Stimulated activated effector memory CD8-positive, alpha-beta T cell treated with anti-CD3 and anti-CD28 coated beads, Interleukin-12 subunit alpha, Interleukin-12 subunit beta, amount 100 ng/mL, for 72 hours (primary cell): ENCODE data around the gene MAGI2.

Experiments
- ATAC-seq: fragments of 150-1000 bp; cut with Tn5 transposase; 2 replicates; pipeline ENCODE4 v1.10.0; 2021
- DNase-seq, 2 donors: peaks; one replicate each; pipeline ENCODE4 v3.0.0; 2021 to 2022; ENCODE audit warnings: low spot score in 2 of 2
- H3K27ac Mint-ChIP-seq: one replicate; pipeline ENCODE4 v1.8.0; 2022; ENCODE audit warnings: mild to moderate bottlenecking, mixed read lengths
- H3K36me3 Mint-ChIP-seq: one replicate; pipeline ENCODE4 v1.8.0; 2022; ENCODE audit warnings: mild to moderate bottlenecking, mixed read lengths
- H3K4me1 Mint-ChIP-seq: one replicate; pipeline ENCODE4 v1.8.0; 2022; ENCODE audit warnings: mixed read lengths
- H3K4me3 Mint-ChIP-seq: one replicate; pipeline ENCODE4 v1.8.0; 2022; ENCODE audit warnings: mild to moderate bottlenecking, mixed read lengths
- H3K9me3 Mint-ChIP-seq: one replicate; pipeline ENCODE4 v1.8.0; 2022; ENCODE audit warnings: mixed read lengths

Gene MAGI2

DNA sequence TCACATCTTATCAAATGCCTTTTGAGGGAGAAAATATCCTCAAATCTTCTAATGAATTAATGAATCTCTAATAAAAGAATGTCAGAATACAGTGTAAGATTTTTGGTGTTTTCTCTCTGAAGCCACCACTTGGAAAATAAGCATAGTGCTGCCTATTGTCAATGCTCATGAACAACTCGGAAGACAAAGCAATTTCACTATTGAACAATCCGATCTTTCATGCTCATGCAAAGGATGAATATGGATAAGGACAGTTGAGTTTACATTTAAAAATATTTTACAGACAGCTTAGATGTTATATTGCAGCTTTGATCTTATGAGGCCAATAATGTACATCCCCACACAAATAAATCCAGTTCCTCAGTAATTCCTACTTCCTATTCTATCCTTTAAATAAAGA lies 40.6 kb downstream of the MAGI2 start:
- Mint-ChIP-seq H3K36me3 (no peaks in the 10 kb centered on the region), H3K27ac (no peak overlapping the region), H3K4me3 (no peak overlapping the region), H3K4me1 (no peaks in the 10 kb centered on the region), H3K9me3 (peaks cover 18% of the 10 kb centered on the region)
- ATAC-seq (no peak), DNase-seq (no peak)

DNA sequence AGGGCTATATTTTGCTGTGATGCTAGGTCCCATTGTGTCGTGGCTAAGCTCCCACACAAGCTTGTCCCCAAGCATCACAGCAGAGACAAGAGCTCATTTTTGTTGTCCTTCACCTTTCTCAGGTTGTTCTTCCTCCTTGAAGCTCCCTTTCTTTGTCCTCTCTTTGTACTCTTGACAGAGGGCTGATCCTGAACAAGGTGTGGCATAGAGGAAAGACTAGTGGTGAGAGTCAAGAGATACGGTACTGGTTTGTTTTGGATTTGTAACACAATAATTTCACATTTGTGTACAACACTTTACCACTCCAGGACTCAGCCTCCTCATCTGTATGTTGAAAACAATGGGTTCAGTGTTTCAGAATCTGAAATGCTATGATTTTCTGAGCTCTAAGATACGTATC lies 41.0 kb downstream of the MAGI2 start:
- H3K4me3 Mint-ChIP-seq, result no peak overlapping the region
- ATAC-seq, result no peak
- H3K36me3 Mint-ChIP-seq, result no peaks in the 10 kb centered on the region
- H3K4me1 Mint-ChIP-seq, result no peaks in the 10 kb centered on the region
- H3K27ac Mint-ChIP-seq, result no peak overlapping the region
- DNase-seq, result no peak
- peaks cover 18% of the 10 kb centered on the region for H3K9me3 Mint-ChIP-seq

- Mint-ChIP-seq H3K9me3 (peaks cover 12% of the 10 kb centered on the region), H3K27ac (no peak overlapping the region), H3K36me3 (no peaks in the 10 kb centered on the region), H3K4me3 (no peak overlapping the region), H3K4me1 (no peaks in the 10 kb centered on the region)
- DNase-seq, result no peak
- ATAC-seq, result no peak
These were observed 43.1 kb downstream of the MAGI2 start for GRCh38 chr7:79410345-79410744.

DNA sequence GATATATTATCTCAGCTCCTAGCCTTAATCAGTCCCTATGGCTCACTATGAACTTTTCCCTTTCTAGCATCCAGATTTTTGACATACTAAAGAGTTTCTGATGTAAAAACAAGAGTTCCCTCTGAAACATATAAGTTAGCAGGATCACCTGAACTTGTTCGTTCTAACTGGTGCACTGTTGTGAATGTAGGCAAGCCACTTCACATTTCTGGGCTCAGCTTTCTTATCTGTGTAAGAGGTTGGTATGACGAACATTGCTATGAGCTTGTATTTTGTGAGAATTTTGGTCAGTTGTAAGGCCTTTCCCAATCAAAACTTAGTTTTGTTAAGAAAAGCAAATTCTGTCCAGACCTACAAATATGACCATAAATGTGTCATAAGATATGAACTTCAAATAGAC lies 46.1 kb downstream of the MAGI2 start:
- ATAC-seq (no peak), DNase-seq (no peak)
- H3K36me3 Mint-ChIP-seq, result no peaks in the 10 kb centered on the region
- no peak overlapping the region for H3K27ac Mint-ChIP-seq
- H3K9me3 Mint-ChIP-seq, result peaks cover 8% of the 10 kb centered on the region
- no peaks in the 10 kb centered on the region for H3K4me1 Mint-ChIP-seq
- no peak overlapping the region for H3K4me3 Mint-ChIP-seq

- ATAC-seq, result no peak
- Mint-ChIP-seq H3K4me1 (no peaks in the 10 kb centered on the region), H3K27ac (no peak overlapping the region), H3K36me3 (no peaks in the 10 kb centered on the region), H3K4me3 (no peak overlapping the region), H3K9me3 (peaks cover 8% of the 10 kb centered on the region)
- DNase-seq, result no peak
These were observed 47.1 kb downstream of the MAGI2 start for GRCh38 chr7:79406371-79406770.

DNA sequence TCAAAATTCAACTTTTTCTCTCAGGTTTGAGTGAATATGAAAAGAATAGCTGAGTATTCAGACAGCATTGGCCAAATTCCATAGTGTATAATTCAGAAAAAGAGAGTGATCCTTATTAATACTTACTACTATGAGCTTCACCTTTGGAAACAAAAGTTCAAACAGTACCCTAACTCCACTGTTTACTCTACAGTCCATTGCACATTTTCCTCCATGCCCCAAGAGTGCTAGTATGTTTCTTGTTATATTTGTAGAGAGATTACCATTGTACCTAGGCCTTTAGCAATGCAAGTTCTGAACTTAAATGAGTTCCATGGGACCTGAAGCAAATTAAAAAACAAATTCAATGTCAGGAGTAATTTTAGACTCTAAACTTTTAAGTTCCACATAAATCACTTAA lies 48.1 kb downstream of the MAGI2 start:
- Mint-ChIP-seq H3K4me3 (no peak overlapping the region), H3K36me3 (no peaks in the 10 kb centered on the region), H3K27ac (no peak overlapping the region), H3K4me1 (no peaks in the 10 kb centered on the region), H3K9me3 (peaks cover 8% of the 10 kb centered on the region)
- ATAC-seq (no peak), DNase-seq (no peak)

GRCh38 chr7:79403879-79404278 lies 49.6 kb downstream of the MAGI2 start:
- Mint-ChIP-seq H3K9me3 (peaks cover 8% of the 10 kb centered on the region), H3K27ac (no peak overlapping the region), H3K4me3 (no peak overlapping the region), H3K36me3 (no peaks in the 10 kb centered on the region), H3K4me1 (no peaks in the 10 kb centered on the region)
- ATAC-seq (no peak), DNase-seq (no peak)

DNA sequence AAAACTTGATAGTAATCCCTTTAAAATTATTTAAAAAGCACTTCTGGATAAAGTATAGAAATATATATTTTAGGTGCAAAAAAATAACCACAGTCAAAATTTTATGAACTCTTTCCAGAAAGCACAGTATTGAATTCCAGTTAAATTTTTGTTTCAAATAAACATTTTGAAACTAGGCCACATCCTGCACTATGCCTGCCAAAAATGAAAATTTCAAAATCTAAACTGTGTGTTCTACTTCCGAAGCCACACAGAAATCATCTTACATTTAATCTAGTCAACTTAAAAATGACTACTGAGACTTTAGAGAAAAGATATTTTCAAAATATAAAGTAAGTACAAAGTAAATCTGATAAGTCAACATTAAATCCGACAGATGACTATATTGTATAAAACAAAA lies 50.0 kb downstream of the MAGI2 start:
- Mint-ChIP-seq H3K27ac (no peak overlapping the region), H3K9me3 (peaks cover 7% of the 10 kb centered on the region), H3K4me1 (no peaks in the 10 kb centered on the region), H3K4me3 (no peak overlapping the region), H3K36me3 (no peaks in the 10 kb centered on the region)
- ATAC-seq (no peak), DNase-seq (no peak)

DNA sequence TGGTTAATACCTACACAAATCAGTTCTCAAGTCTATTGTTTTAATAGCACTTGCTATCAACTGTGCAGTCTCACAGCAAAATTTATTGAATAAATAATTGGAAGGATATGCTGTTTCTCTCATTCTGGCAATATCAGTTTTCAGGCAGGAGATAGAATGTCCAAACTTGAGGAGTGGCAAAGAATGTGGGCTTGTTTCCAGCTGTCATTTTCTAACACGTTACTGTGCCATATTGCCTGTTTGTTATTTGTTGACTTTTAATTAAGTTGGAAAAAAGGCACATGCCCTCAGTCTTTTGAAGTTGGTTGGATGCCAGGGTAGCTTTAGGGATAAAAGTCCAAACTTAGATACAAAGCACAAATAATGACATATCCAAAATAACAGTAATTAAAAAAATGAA lies 52.2 kb downstream of the MAGI2 start:
- Mint-ChIP-seq H3K4me1 (no peaks in the 10 kb centered on the region), H3K9me3 (peaks cover 8% of the 10 kb centered on the region), H3K27ac (no peak overlapping the region), H3K36me3 (no peaks in the 10 kb centered on the region), H3K4me3 (no peak overlapping the region)
- ATAC-seq (no peak), DNase-seq (no peak)

- ATAC-seq (no peak), DNase-seq (no peak)
- Mint-ChIP-seq H3K9me3 (peaks cover 8% of the 10 kb centered on the region), H3K4me3 (no peak overlapping the region), H3K27ac (no peak overlapping the region), H3K4me1 (no peaks in the 10 kb centered on the region), H3K36me3 (no peaks in the 10 kb centered on the region)
These were observed 53.2 kb downstream of the MAGI2 start for GRCh38 chr7:79400222-79400621.

GRCh38 chr7:79398138-79398749 lies 55.2 kb downstream of the MAGI2 start:
- DNase-seq (no peak), ATAC-seq (no peak)
- no peak overlapping the region for H3K4me3 Mint-ChIP-seq
- no peaks in the 10 kb centered on the region for H3K36me3 Mint-ChIP-seq
- peaks cover 2% of the 10 kb centered on the region for H3K9me3 Mint-ChIP-seq
- H3K27ac Mint-ChIP-seq, result no peak overlapping the region
- no peaks in the 10 kb centered on the region for H3K4me1 Mint-ChIP-seq

GRCh38 chr7:79386688-79387422 lies 66.6 kb downstream of the MAGI2 start:
- Mint-ChIP-seq H3K4me1 (no peaks in the 10 kb centered on the region), H3K9me3 (peaks cover 10% of the 10 kb centered on the region), H3K27ac (no peak overlapping the region), H3K4me3 (no peak overlapping the region), H3K36me3 (no peaks in the 10 kb centered on the region)
- ATAC-seq (no peak), DNase-seq (no peak)

DNA sequence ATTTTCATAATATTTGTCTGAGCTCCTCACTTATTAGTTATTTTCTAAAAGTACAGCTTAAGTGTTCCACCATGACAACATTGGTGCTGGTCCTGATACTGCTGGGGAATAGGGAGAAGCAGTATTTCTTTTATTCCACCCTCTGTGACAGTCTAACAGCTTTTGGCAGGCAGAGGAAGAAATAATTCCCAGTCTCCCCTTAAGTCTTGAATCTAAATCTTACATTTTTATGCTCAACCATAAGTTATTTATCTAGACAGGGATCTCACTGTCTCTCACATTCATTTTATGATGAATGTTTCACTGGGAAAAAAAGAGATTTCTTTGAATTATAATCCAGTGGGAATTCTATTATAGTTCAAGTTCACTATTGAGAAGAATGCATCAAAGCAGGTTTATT lies 71.5 kb downstream of the MAGI2 start:
- Mint-ChIP-seq H3K4me3 (no peak overlapping the region), H3K4me1 (no peaks in the 10 kb centered on the region), H3K9me3 (peaks cover 12% of the 10 kb centered on the region), H3K27ac (no peak overlapping the region), H3K36me3 (no peaks in the 10 kb centered on the region)
- no peak for ATAC-seq
- DNase-seq, result no peak

DNA sequence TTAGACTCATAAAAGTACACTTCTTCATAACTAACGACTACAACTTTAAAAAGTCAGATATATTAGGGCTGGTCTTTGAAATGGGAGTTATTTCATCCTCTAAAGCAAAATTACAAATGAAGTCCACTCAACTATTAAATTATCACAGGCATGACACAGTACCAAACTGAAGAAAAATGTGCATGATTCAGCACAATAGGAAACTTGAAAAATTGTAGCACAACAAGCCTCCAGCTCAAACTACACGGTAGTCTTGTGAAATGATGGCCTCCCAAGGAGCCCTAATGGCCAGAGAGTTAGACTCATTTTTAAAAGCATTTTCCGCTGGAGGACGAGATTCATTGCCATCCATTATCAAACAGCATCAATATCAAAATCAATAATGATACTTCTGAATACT lies 76.4 kb downstream of the MAGI2 start:
- no peaks in the 10 kb centered on the region for H3K4me1 Mint-ChIP-seq
- ATAC-seq (no peak), DNase-seq (no peak)
- no peak overlapping the region for H3K4me3 Mint-ChIP-seq
- H3K27ac Mint-ChIP-seq, result no peak overlapping the region
- peaks cover 19% of the 10 kb centered on the region for H3K9me3 Mint-ChIP-seq
- no peaks in the 10 kb centered on the region for H3K36me3 Mint-ChIP-seq

GRCh38 chr7:79376299-79377025 lies 77.0 kb downstream of the MAGI2 start:
- no peaks in the 10 kb centered on the region for H3K36me3 Mint-ChIP-seq
- ATAC-seq, result no peak
- no peak for DNase-seq
- H3K9me3 Mint-ChIP-seq, result peaks cover 22% of the 10 kb centered on the region
- H3K4me1 Mint-ChIP-seq, result no peaks in the 10 kb centered on the region
- H3K4me3 Mint-ChIP-seq, result no peak overlapping the region
- no peak overlapping the region for H3K27ac Mint-ChIP-seq

- Mint-ChIP-seq H3K4me1 (no peaks in the 10 kb centered on the region), H3K36me3 (no peaks in the 10 kb centered on the region), H3K9me3 (peaks cover 27% of the 10 kb centered on the region), H3K27ac (no peak overlapping the region), H3K4me3 (no peak overlapping the region)
- no peak for ATAC-seq
- no peak for DNase-seq
These were observed 92.3 kb downstream of the MAGI2 start for GRCh38 chr7:79361214-79361613.
